K562 (cell line): Measurements from ENCODE around the gene ACTL6A. TPM values are rescaled to one million over a fixed set of nuclear protein-coding genes. Genes with fewer than 3 reads are reported as not detected.

Source experiments
- ATAC-seq: fragments of 200-7000 bp; cut with Tn5 transposase; 3 replicates; pipeline ENCODE4 v1.9.1; 2020; ENCODE audit warnings: moderate library complexity
- BruUV-seq: library from RNA; stranded (reverse); fragments of 400-500 nt; replicated peaks from 2 replicates; lab custom pipeline; 2021; lab: Mats Ljungman, UMichigan
- CTCF ChIA-PET: fragments of 300-600 bp; formaldehyde crosslinking; extraction: SDS; loops from one replicate; lab custom pipeline; 2021; ENCODE audit warnings: low intra/inter-chr PET ratio; lab: Yijun Ruan, JAX
- POLR2A ChIA-PET: fragments of 300-600, 350-650 bp; sonication (Branson Sonifier 250); formaldehyde crosslinking; extraction: SDS; loops from one replicate; lab custom pipeline; 2021; ENCODE audit warnings: antibody characterized with exemption, inconsistent platforms; lab: Yijun Ruan, JAX
- DNase-seq, 4 experiments: peaks; one replicate each; pipeline versions ENCODE4 v3.0.0 to v3.0.0-alpha.2; 2011 to 2018; ENCODE audit warnings: low spot score in 3 of 4, mixed read lengths in 3 of 4; ENCODE audit errors: extremely low read depth in 1 of 4
- FAIRE-seq: peaks from 2 replicates; lab custom pipeline; 2011; peaks lifted over from hg19 to GRCh38; lab: Jason Lieb, UNC
- H2AFZ ChIP-seq: 2 replicates; pipeline ENCODE4 v1.6.0; 2011; ENCODE audit warnings: low read depth, low read length, control low read depth, inconsistent platforms
- H3K27ac ChIP-seq: fragments of 200-600 bp; 3 replicates; pipeline ENCODE4 v1.8.0; 2011; ENCODE audit warnings: low read depth, mild to moderate bottlenecking, control low read depth, inconsistent platforms, low read length, moderate library complexity, mixed read lengths; ENCODE audit errors: extremely low read depth
- H3K27me3 ChIP-seq, 2 experiments: fragments of 300-600 bp in 1 of 2; 2 replicates in 1 of 2; 3 replicates in 1 of 2; pipeline versions ENCODE4 v1.6.0 to v1.8.0; 2011; ENCODE audit warnings: inconsistent platforms in 2 of 2, low read length in 2 of 2, mild to moderate bottlenecking in 1 of 2, mixed read lengths in 1 of 2, moderate library complexity in 1 of 2; ENCODE audit not compliant: control insufficient read depth in 2 of 2, insufficient read depth in 2 of 2
- H3K36me3 ChIP-seq: fragments of 300-600 bp; 3 replicates; pipeline ENCODE4 v1.8.0; 2011; ENCODE audit warnings: mild to moderate bottlenecking, low read length, inconsistent platforms; ENCODE audit not compliant: control insufficient read depth, insufficient read depth
- H3K4me1 ChIP-seq, 2 experiments: fragments of 200-600 bp in 1 of 2; replicated peaks in 1 of 2; 2 replicates in 1 of 2; 3 replicates in 1 of 2; pipeline versions ENCODE4 v1.5.1 to v1.8.0; 2011; ENCODE audit warnings: inconsistent platforms in 2 of 2, low read length in 2 of 2, mild to moderate bottlenecking in 1 of 2, mixed read lengths in 1 of 2, moderate library complexity in 1 of 2; ENCODE audit not compliant: control insufficient read depth in 2 of 2, insufficient read depth in 2 of 2
- H3K4me2 ChIP-seq: 2 replicates; pipeline ENCODE4 v1.6.1; 2011; ENCODE audit warnings: low read length, control low read depth, inconsistent platforms, mixed read lengths; ENCODE audit not compliant: insufficient read depth
- H3K4me3 ChIP-seq: fragments of 200-600 bp; sonication (generic), shearing (Covaris generic); 2 replicates; pipeline ENCODE4 v1.5.1; 2016; ENCODE audit warnings: control low read depth, inconsistent platforms
- H3K79me2 ChIP-seq: fragments of 200-600 bp; 3 replicates; pipeline ENCODE4 v1.8.0; 2011; ENCODE audit warnings: low read length, inconsistent platforms; ENCODE audit not compliant: control insufficient read depth, insufficient read depth
- H3K9ac ChIP-seq, 2 experiments: 2 replicates each; pipeline versions ENCODE4 v1.6.0 to v1.6.1; 2011; ENCODE audit warnings: low read depth in 2 of 2, low read length in 2 of 2, control low read depth in 1 of 2, inconsistent platforms in 1 of 2, mild to moderate bottlenecking in 1 of 2, mixed read lengths in 1 of 2; ENCODE audit not compliant: insufficient read depth in 1 of 2
- H3K9me1 ChIP-seq: one replicate; pipeline ENCODE4 v1.6.0; 2011; ENCODE audit warnings: inconsistent platforms, mild to moderate bottlenecking, low read length, moderate library complexity; ENCODE audit not compliant: control insufficient read depth, insufficient read depth
- H3K9me3 ChIP-seq: replicated peaks from 2 replicates; pipeline ENCODE4 v1.5.1; 2011; ENCODE audit warnings: low read depth, low read length, inconsistent platforms; ENCODE audit not compliant: control insufficient read depth, insufficient read depth
- H4K20me1 ChIP-seq: replicated peaks from 2 replicates; pipeline ENCODE4 v1.6.1; 2011; ENCODE audit warnings: low read length, inconsistent platforms, mixed read lengths; ENCODE audit not compliant: control insufficient read depth, insufficient read depth
- ARHGAP35 ChIP-seq: fragments of 450-650 bp; IDR thresholded peaks from 2 replicates; pipeline ENCODE4 v1.6.1; 2018; ENCODE audit not compliant: partially characterized antibody
- ATF1 ChIP-seq, 2 experiments: fragments of 450-650 bp in 1 of 2; IDR thresholded peaks; 2 replicates each; pipeline ENCODE4 v1.6.1; 2016; ENCODE audit warnings: missing compliant biosample characterization in 1 of 2, missing genetic modification characterization in 1 of 2
- CREBBP ChIP-seq: IDR thresholded peaks from one replicate; pipeline ENCODE4 v1.6.1; 2012; ENCODE audit warnings: low read depth, mild to moderate bottlenecking, control low read depth, inconsistent platforms, low read length
- ETV6 ChIP-seq, 3 experiments: fragments of 150-350 bp in 1 of 3; sonication (generic) in 1 of 3; formaldehyde crosslinking in 1 of 3; IDR thresholded peaks; 2 replicates each; pipeline versions ENCODE4 v1.6.1 to v1.8.0; 2014 to 2022; ENCODE audit warnings: borderline replicate concordance in 2 of 3, low read depth in 2 of 3, antibody characterized with exemption in 1 of 3, low read length in 1 of 3, mild to moderate bottlenecking in 1 of 3, missing genetic modification reagents in 1 of 3
- HDAC6 ChIP-seq: IDR thresholded peaks from 2 replicates; pipeline ENCODE4 v1.6.1; 2012; ENCODE audit warnings: low read depth, mild to moderate bottlenecking, control low read depth, inconsistent platforms, low read length, moderate library complexity
- LARP7 ChIP-seq: fragments of 450-650 bp; IDR thresholded peaks from 2 replicates; pipeline ENCODE4 v1.6.1; 2016
- PHTF2 ChIP-seq: fragments of 250-450 bp; sonication (Bioruptor Pico); IDR thresholded peaks from 2 replicates; pipeline ENCODE4 v1.5.0; 2021; ENCODE audit warnings: mild to moderate bottlenecking
- POLR2A ChIP-seq: fragments of 450-650 bp; conservative IDR thresholded peaks from 2 replicates; pipeline ENCODE4 v1.6.1; 2016
- RAD51 ChIP-seq: fragments of 450-650 bp; IDR thresholded peaks from 2 replicates; pipeline ENCODE4 v1.7.1; 2016; ENCODE audit warnings: low read depth, mild to moderate bottlenecking, borderline replicate concordance
- RBM14 ChIP-seq: fragments of 200-400 bp; formaldehyde crosslinking; IDR thresholded peaks from 2 replicates; pipeline ENCODE4 v1.6.1; 2018; ENCODE audit warnings: low read depth, mild to moderate bottlenecking, low read length, moderate library complexity, borderline replicate concordance; ENCODE audit not compliant: insufficient read depth
- STAT5A ChIP-seq: IDR thresholded peaks from 2 replicates; pipeline ENCODE4 v1.6.1; 2012; ENCODE audit warnings: low read length, inconsistent platforms, borderline replicate concordance
- XRCC3 ChIP-seq: fragments of 450-650 bp; IDR thresholded peaks from 2 replicates; pipeline ENCODE4 v1.6.1; 2017; ENCODE audit warnings: mild to moderate bottlenecking, moderate library complexity
- XRCC5 ChIP-seq: fragments of 200-400 bp; formaldehyde crosslinking; IDR thresholded peaks from 2 replicates; pipeline ENCODE4 v1.6.1; 2017; ENCODE audit warnings: low read depth, mild to moderate bottlenecking, low read length
- ZNF140 ChIP-seq: fragments of 250-450 bp; sonication (Bioruptor Pico); IDR thresholded peaks from 2 replicates; pipeline ENCODE4 v1.8.0; 2021; ENCODE audit warnings: moderate library complexity, mild to moderate bottlenecking, inconsistent platforms
- ZNF23 ChIP-seq: fragments of 250-450 bp; sonication (Bioruptor Pico); IDR thresholded peaks from 2 replicates; pipeline ENCODE4 v1.4.0; 2020; ENCODE audit warnings: mild to moderate bottlenecking
- ZNF407 ChIP-seq: fragments of 450-650 bp; IDR thresholded peaks from 2 replicates; pipeline ENCODE4 v1.6.1; 2016; ENCODE audit warnings: low read depth
- ZNF586 ChIP-seq: fragments of 450-650 bp; formaldehyde crosslinking; conservative IDR thresholded peaks from 2 replicates; pipeline ENCODE4 v1.4.0; 2020; ENCODE audit warnings: mild to moderate bottlenecking, moderate library complexity
- ZNF785 ChIP-seq: fragments of 250-450 bp; sonication (Bioruptor Pico); IDR thresholded peaks from 2 replicates; pipeline ENCODE4 v1.4.0; 2020; ENCODE audit warnings: mild to moderate bottlenecking
- in situ Hi-C: fragments of 300-500 bp; cut with MboI; formaldehyde crosslinking; loops from 4 replicates; pipeline ENCODE4 v1.15.0; 2018; ENCODE audit warnings: inconsistent platforms, mixed read lengths
- intact Hi-C: fragments of 100-400 bp; cut with micrococcal nuclease; formaldehyde crosslinking; loops from 2 replicates; pipeline ENCODE4 v1.14.2; 2022
- polyA plus RNA-seq, 8 experiments: library from polyadenylated mRNA; depleted of rRNA in 4 of 8; stranded (reverse) in 5 of 8; unstranded in 3 of 8; fragments of >200 nt; fragmentation: Nextera tagmentation in 2 of 8; fragmentation: Illumina TruSeq in 1 of 8; extraction: Ambion mirVana in 2 of 8; extraction: Trizol in 1 of 8; gene quantifications; 2 replicates each; pipeline versions ENCODE4 v1.2.1 to v1.2.3, GENCODE V29; 2011 to 2014; ENCODE audit warnings: inconsistent platforms in 1 of 8, missing spikeins in 1 of 8
- total RNA-seq, 7 experiments: library from RNA; depleted of rRNA in 6 of 7; stranded (reverse); fragments of >200 nt in 6 of 7; fragmentation: Illumina TruSeq in 2 of 7; extraction: Trizol in 2 of 7; gene quantifications; 2 replicates each; pipeline versions ENCODE4 v1.2.1 to v1.2.3, GENCODE V29; 2011 to 2021; ENCODE audit warnings: low replicate concordance in 1 of 7

ACTL6A gene
- total and polyA plus RNA-seq, 9 of the 15 experiments (the other 6 are each of a cell fraction or from before 2014, with no cell fraction given), result 107 to 243 (median 157) TPM

DNA sequence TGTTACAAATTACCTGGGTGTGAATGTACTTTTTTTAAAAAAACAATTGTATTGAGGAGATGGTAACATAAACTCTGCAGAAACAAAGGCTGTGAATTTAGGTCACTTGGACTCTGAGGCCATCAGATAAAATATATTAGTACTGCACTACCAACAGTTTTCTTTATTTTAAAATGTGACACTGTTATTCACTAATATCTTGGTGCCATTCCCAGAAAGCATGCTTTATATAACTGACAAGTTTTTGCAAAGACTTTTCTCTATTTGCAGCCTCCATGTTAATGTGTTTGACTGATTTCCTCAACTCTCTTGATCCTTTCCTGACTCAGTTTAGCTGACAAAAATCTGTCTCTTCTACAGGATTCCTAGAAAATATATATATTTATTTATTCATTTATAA, 26.5 kb upstream of the ACTL6A start:
- H2AFZ ChIP-seq, result no peak overlapping the region
- no peaks in the 10 kb centered on the region for H3K9me1 ChIP-seq
- intact Hi-C loops, result no loop called here
- H4K20me1 ChIP-seq, result no peaks in the 10 kb centered on the region
- FAIRE-seq (no peak), ATAC-seq (no peak), DNase-seq (no peak)
- no peaks in the 10 kb centered on the region for H3K4me1 ChIP-seq
- no peak overlapping the region for H3K4me2 ChIP-seq
- no peak overlapping the region for H3K4me3 ChIP-seq
- H3K36me3 ChIP-seq, result no peaks in the 10 kb centered on the region
- no peaks in the 10 kb centered on the region for H3K79me2 ChIP-seq
- no peak overlapping the region for H3K9ac ChIP-seq
- ChIA-PET POLR2A (interaction anchor here (0.6 kb wide), 1 partner anchor 30 kb away, joined by 4 read pairs; no protein-coding TSS in a partner anchor), CTCF (no interaction called here)
- in situ Hi-C loops, result loop anchor here (5.0 kb wide), 1 partner anchor 69 kb away; no protein-coding TSS in a partner anchor
- no peak for TF ChIP-seq ZNF23 (CRISPR knock-in tag)
- TF ChIP-seq CREBBP, result no peak
- no peak for TF ChIP-seq ARHGAP35
- TF ChIP-seq ETV6 (IDR thresholded peaks at IDR 0.05; ENCODE audit: borderline replicate concordance in 1 of 2, low read depth in 2 of 2, low read length in 1 of 2), result no peak
- TF ChIP-seq ETV6 (CRISPR knock-in tag; IDR thresholded peaks at IDR 0.05; ENCODE audit: borderline replicate concordance), result no peak
- TF ChIP-seq RBM14, result no peak
- TF ChIP-seq ATF1 (CRISPR knock-in tag; IDR thresholded peaks at IDR 0.05), result no peak
- no peak for TF ChIP-seq ATF1 (tag; IDR thresholded peaks at IDR 0.05)
- TF ChIP-seq PHTF2 (CRISPR knock-in tag), result no peak
- TF ChIP-seq ZNF785 (CRISPR knock-in tag), result no peak
- no peak for TF ChIP-seq HDAC6
- TF ChIP-seq XRCC5, result no peak
- no peak for TF ChIP-seq XRCC3
- TF ChIP-seq STAT5A, result no peak
- no peak for TF ChIP-seq POLR2A
- no peak for TF ChIP-seq RAD51
- no peak for TF ChIP-seq ZNF140 (CRISPR knock-in tag)
- TF ChIP-seq LARP7, result no peak
- no peak for TF ChIP-seq ZNF407
- no peak for TF ChIP-seq ZNF586
- H3K27me3 ChIP-seq, result peaks cover 9 to 19% of the 10 kb centered on the region in 2 experiments; a peak in 4 of 5 replicates
- H3K9me3 ChIP-seq, result no peaks in the 10 kb centered on the region
- no peak overlapping the region for H3K27ac ChIP-seq
- no TSS peak for BruUV-seq
